Pancreas (tissue), 10 donors: ENCODE measurements around the gene ARHGAP12. TPM values are rescaled to one million over a fixed set of nuclear protein-coding genes. Genes with fewer than 3 reads are reported as not detected.

Source experiments
- ATAC-seq, 4 donors: fragments of 200-7000 bp; cut with Tn5 transposase; one replicate each; pipeline versions ENCODE4 v1.8.0 to v1.9.1; 2020; ENCODE audit warnings: mild to moderate bottlenecking in 4 of 4, moderate library complexity in 4 of 4
- DNase-seq, 6 donors: peaks; one replicate each; pipeline ENCODE4 v3.0.0-alpha.2; 2020
- FAIRE-seq: peaks from 2 replicates; lab custom pipeline; 2012; peaks lifted over from hg19 to GRCh38; lab: Jason Lieb, UNC
- H3K27ac ChIP-seq, 4 donors: fragments of 200-600 bp; sonication (generic); 1 replicate in 3 of 4; 2 replicates in 1 of 4; pipeline versions ENCODE4 v1.5.0 to v1.8.0; 2020
- H3K27me3 ChIP-seq, 4 donors: fragments of 200-600 bp; one replicate each; pipeline ENCODE4 v1.8.0; 2021
- H3K36me3 ChIP-seq, 3 donors: fragments of 200-600 bp; sonication (generic) in 1 of 3; one replicate each; pipeline versions ENCODE4 v1.5.0 to v1.8.0; 2020 to 2021
- H3K4me1 ChIP-seq, 3 donors: fragments of 200-600 bp; one replicate each; pipeline ENCODE4 v1.8.0; 2021
- H3K4me3 ChIP-seq, 4 donors: fragments of 200-600 bp; sonication (generic) in 2 of 4; one replicate each; pipeline versions ENCODE4 v1.5.0 to v1.8.0; 2020 to 2021
- H3K9me3 ChIP-seq, 4 donors: fragments of 200-600 bp; one replicate each; pipeline ENCODE4 v1.8.0; 2021
- WGBS, 2 donors: extraction: QIAGEN DNeasy Blood & Tissue Kit; methylation state at CpG; one replicate each; pipeline ENCODE4 v1.1.7; 2013; 5-methylcytosine and 5-hydroxymethylcytosine counted together
- intact Hi-C, 3 donors: fragments of 100-400 bp; cut with DNase I; formaldehyde crosslinking; loops; one replicate each; pipeline versions ENCODE4 v1.11.1 to v1.14.2; 2022
- polyA plus RNA-seq, 2 donors: library from polyadenylated mRNA; stranded (reverse); fragments of 200-250 nt; gene quantifications; one replicate each; pipeline ENCODE4 v1.2.3, GENCODE V29; 2013
- total RNA-seq, 6 donors: library from RNA; stranded (reverse); fragmentation: NEBNext Ultra II Directional in 4 of 6; extraction: Animal tissue kit (Norgen Biotek cat#: 25700) in 4 of 6; gene quantifications; one replicate each; pipeline versions ENCODE4 v1.2.1 to v1.2.4, GENCODE V29; 2021 to 2023
- TF ChIP-seq, protein P1 (sequence below), 4 donors: fragments of 200-600 bp; sonication (generic) in 3 of 4; IDR thresholded peaks; one replicate each; pipeline versions ENCODE4 v1.5.0 to v1.8.0; 2021; ENCODE audit warnings: antibody characterized with exemption in 4 of 4
- donor health status: healthy with polysubstance abuse.
- donor health status: DM: no; HTN: no; CAD: no; lungs with moderate emphysema.
- donor health status: DM: no; HTN: no; CAD: no.
- donor health status: control.
- donor health status: control.
- donor health status: Bipolar disorder and iron deficiency.
- donor health status: DM: yes; HTN: yes; CAD: no.
- donor health status: DM: no; HTN: no; CAD: no.
- donor health status: DM: no; HTN: no; CAD: no.
- donor health status: DM: yes; HTN: yes; CAD: no.

The ARHGAP12 gene
- total and polyA plus RNA-seq, 8 donors, result 16.3 to 30.1 (median 23.5) TPM

DNA sequence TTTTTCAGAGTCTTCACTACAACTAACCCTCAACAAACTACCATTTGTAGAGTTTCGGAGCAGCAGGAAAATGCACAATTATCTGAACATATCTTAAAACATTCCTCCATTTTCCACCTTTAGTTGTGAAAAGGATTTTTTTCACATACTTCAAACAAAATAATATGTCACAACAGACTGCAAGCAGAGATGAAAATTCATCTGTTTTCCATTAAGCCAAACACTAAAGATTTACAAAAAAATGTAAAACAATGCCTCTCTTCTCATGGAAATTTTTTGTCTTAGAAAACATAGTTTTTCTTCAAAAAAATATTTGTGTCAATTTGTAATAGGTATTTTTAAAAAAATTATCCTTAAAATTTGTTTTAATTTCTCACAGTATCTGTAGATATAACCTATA is 98.9 kb downstream of the ARHGAP12 start:
- H3K4me1 ChIP-seq, result peaks cover 0 to 2% (median 0%) of the 10 kb centered on the region in 3 donors
- ATAC-seq (no peak), DNase-seq (no peak), FAIRE-seq (peak; percentile 81)
- TF ChIP-seq, protein P1, sequence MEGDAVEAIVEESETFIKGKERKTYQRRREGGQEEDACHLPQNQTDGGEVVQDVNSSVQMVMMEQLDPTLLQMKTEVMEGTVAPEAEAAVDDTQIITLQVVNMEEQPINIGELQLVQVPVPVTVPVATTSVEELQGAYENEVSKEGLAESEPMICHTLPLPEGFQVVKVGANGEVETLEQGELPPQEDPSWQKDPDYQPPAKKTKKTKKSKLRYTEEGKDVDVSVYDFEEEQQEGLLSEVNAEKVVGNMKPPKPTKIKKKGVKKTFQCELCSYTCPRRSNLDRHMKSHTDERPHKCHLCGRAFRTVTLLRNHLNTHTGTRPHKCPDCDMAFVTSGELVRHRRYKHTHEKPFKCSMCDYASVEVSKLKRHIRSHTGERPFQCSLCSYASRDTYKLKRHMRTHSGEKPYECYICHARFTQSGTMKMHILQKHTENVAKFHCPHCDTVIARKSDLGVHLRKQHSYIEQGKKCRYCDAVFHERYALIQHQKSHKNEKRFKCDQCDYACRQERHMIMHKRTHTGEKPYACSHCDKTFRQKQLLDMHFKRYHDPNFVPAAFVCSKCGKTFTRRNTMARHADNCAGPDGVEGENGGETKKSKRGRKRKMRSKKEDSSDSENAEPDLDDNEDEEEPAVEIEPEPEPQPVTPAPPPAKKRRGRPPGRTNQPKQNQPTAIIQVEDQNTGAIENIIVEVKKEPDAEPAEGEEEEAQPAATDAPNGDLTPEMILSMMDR (IDR thresholded peaks at IDR 0.05), result no peak
- H3K36me3 ChIP-seq, result no peaks in the 10 kb centered on the region
- H3K27ac ChIP-seq, result no peak overlapping the region
- H3K4me3 ChIP-seq, result no peak overlapping the region
- 98 to 99% methylated on average over 1 of the region's 1 CpG for WGBS, 2 donors
- H3K9me3 ChIP-seq, result no peaks in the 10 kb centered on the region
- H3K27me3 ChIP-seq, result no peaks in the 10 kb centered on the region
- intact Hi-C loops, result no loop called here

DNA sequence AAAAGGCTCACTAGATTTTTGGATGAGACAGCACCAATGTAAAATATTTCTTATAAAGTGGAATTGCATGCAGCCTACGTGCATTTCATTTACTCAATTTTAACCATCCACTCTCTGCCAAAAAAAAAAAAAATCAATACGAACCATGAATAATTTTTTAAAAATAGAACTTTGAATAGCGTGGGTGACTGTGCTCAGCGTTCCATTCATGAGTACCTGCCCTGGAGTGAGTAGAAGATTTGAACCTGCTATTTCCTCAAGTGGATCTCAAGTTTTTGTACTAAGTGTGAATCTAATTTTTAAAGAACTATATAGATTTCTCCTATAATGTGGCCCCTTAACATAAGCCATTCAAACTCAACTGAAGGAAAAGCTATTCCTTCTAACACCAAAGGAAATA is 105.3 kb downstream of the ARHGAP12 start:
- no peaks in the 10 kb centered on the region for H3K27me3 ChIP-seq
- TF ChIP-seq, protein P1 (IDR thresholded peaks at IDR 0.05), result no peak
- ATAC-seq (peak in 1 of 4 donors; percentile 22), DNase-seq (no peak), FAIRE-seq (no peak)
- peaks cover 0 to 8% (median 0%) of the 10 kb centered on the region in 3 donors for H3K4me1 ChIP-seq
- 30 to 53% methylated on average over 4 of the region's 4 CpGs for WGBS, 2 donors
- H3K9me3 ChIP-seq, result no peaks in the 10 kb centered on the region
- no peaks in the 10 kb centered on the region for H3K36me3 ChIP-seq
- no peak overlapping the region for H3K27ac ChIP-seq
- intact Hi-C loops, result no loop called here
- H3K4me3 ChIP-seq, result no peak overlapping the region

DNA sequence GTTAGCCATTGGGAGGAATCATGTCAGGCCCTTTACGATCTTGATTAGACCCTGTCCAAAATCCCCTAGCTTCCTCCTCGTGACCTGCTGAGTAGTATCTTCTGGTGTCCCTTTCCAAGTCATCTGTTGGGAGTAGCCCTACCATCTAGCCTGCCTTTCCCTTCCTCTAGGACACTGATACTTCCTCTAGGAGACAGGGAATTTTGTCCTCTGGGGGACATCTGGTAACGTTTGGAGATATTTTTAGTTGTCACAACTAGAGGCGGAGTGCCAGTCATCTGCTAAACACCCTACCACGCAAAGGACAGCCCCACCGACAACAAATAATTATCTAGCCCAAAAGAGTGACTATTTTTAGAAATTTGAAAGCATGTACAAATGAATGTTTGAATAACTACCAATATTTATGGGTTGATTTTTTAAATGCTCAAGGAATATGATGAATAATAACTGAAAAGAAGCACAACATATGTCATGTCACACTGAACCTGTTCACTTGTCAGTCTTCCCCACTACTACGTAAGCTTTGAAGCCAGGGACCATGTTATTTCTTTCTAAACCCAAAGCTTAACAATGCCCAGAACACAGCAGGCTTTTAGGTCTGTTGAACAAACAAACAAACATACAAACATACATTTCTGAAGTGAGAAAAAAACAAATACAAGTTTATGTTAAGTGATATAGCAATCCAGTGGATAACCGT is 105.9 kb downstream of the ARHGAP12 start:
- no peaks in the 10 kb centered on the region for H3K9me3 ChIP-seq
- H3K36me3 ChIP-seq, result no peaks in the 10 kb centered on the region
- FAIRE-seq (no peak), ATAC-seq (no peak), DNase-seq (no peak)
- H3K4me1 ChIP-seq, result peaks cover 0 to 8% (median 0%) of the 10 kb centered on the region in 3 donors
- WGBS, 2 donors, result 77 to 79% methylated on average over 8 of the region's 8 CpGs
- H3K27ac ChIP-seq, result no peak overlapping the region
- TF ChIP-seq, protein P1 (IDR thresholded peaks at IDR 0.05), result no peak
- no peak overlapping the region for H3K4me3 ChIP-seq
- intact Hi-C loops, result no loop called here
- no peaks in the 10 kb centered on the region for H3K27me3 ChIP-seq

DNA sequence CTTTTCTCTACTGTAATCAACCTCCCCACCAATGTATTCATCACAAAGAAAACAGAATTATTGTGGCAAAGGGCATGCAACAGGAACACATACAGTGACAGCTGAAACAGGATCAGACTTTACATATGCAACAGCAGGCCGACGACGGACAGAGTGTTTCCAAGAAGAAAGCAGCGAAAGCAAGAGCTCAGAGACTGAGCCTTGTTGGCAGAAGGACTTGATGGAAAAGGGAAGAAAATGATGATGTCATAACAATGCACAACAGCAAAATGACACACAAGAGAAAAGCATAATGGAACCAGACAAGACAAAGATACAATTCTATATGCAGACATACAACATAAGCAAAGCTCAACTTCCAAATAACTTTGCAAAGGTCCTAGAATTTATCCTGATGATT is 106.5 kb downstream of the ARHGAP12 start:
- intact Hi-C loops, result no loop called here
- no peak overlapping the region for H3K27ac ChIP-seq
- 86 to 88% methylated on average over 4 of the region's 4 CpGs for WGBS, 2 donors
- H3K4me1 ChIP-seq, result peaks cover 0 to 8% (median 0%) of the 10 kb centered on the region in 3 donors
- no peaks in the 10 kb centered on the region for H3K27me3 ChIP-seq
- no peaks in the 10 kb centered on the region for H3K36me3 ChIP-seq
- TF ChIP-seq, protein P1 (IDR thresholded peaks at IDR 0.05), result no peak
- DNase-seq, result no peak
- no peak for FAIRE-seq
- no peak for ATAC-seq
- H3K9me3 ChIP-seq, result no peaks in the 10 kb centered on the region
- H3K4me3 ChIP-seq, result no peak overlapping the region

DNA sequence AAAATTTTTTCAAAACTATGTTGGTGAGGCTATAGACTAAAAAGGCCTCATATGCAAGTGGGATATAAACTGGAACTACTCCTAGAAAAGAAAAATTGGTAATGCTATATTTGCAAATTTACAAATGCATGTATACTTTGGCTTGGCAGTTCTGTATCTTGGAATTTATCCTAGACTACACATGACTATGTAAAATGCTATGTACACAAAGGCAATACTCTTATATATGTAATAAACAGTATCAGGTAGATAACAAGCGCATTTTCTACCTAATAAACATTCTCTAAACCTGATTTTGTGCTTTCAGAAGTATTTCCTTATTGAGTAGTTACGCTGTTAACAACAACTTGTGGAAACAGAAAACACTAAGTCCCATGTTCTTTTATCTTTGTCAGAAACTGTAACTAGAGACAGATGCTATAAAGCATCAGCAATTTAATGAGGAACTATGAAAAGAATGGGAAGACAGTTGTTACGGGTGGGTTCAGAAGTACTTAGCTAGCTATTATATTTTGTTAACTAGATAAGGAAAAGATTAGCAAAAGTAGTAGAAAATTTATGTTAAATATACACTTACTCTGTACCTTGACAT is 107.8 kb downstream of the ARHGAP12 start:
- H3K36me3 ChIP-seq, result no peaks in the 10 kb centered on the region
- no peaks in the 10 kb centered on the region for H3K27me3 ChIP-seq
- H3K4me3 ChIP-seq, result no peak overlapping the region
- H3K9me3 ChIP-seq, result no peaks in the 10 kb centered on the region
- peak; percentile 56 for FAIRE-seq
- H3K4me1 ChIP-seq, result peaks cover 0 to 8% (median 0%) of the 10 kb centered on the region in 3 donors
- no peak for DNase-seq
- TF ChIP-seq, protein P1 (IDR thresholded peaks at IDR 0.05), result no peak
- no peak for ATAC-seq
- 69 to 74% methylated on average over 3 of the region's 3 CpGs for WGBS, 2 donors
- intact Hi-C loops, result no loop called here
- H3K27ac ChIP-seq, result no peak overlapping the region
